ENCODE measurements around the gene ZNF32. TPM values are rescaled to one million over a fixed set of nuclear protein-coding genes. Genes with fewer than 3 reads are reported as not detected.

Gene ZNF32
- total RNA-seq, 2 experiments from 2014 or later, result not detected

- ChIA-PET POLR2A (no interaction called here), CTCF (ENCODE audit: unreplicated experiment) (no interaction called here)
- Histone ChIP-seq H3K9me3 (ENCODE audit: low read length) (no peaks in the 10 kb centered on the region), H3K4me3 (ENCODE audit: low read depth, low read length, poor library complexity, severe bottlenecking) (no peak overlapping the region), H3K27ac (ENCODE audit: low read depth, low read length, poor library complexity, severe bottlenecking) (no peak overlapping the region), H4K20me1 (ENCODE audit: insufficient read depth, low read length) (no peaks in the 10 kb centered on the region), H3K79me2 (ENCODE audit: insufficient read depth, low read depth, low read length) (no peaks in the 10 kb centered on the region), H2AFZ (ENCODE audit: low read length) (no peak overlapping the region), H3K4me1 (ENCODE audit: insufficient read depth, low read length, poor library complexity, severe bottlenecking) (no peaks in the 10 kb centered on the region), H3K9me2 (ENCODE audit: insufficient read depth, low read length) (no peaks in the 10 kb centered on the region), H3K4me2 (ENCODE audit: low read length) (no peak overlapping the region), H3K36me3 (ENCODE audit: insufficient read depth, low read length) (no peaks in the 10 kb centered on the region)
- TF ChIP-seq, protein P1, sequence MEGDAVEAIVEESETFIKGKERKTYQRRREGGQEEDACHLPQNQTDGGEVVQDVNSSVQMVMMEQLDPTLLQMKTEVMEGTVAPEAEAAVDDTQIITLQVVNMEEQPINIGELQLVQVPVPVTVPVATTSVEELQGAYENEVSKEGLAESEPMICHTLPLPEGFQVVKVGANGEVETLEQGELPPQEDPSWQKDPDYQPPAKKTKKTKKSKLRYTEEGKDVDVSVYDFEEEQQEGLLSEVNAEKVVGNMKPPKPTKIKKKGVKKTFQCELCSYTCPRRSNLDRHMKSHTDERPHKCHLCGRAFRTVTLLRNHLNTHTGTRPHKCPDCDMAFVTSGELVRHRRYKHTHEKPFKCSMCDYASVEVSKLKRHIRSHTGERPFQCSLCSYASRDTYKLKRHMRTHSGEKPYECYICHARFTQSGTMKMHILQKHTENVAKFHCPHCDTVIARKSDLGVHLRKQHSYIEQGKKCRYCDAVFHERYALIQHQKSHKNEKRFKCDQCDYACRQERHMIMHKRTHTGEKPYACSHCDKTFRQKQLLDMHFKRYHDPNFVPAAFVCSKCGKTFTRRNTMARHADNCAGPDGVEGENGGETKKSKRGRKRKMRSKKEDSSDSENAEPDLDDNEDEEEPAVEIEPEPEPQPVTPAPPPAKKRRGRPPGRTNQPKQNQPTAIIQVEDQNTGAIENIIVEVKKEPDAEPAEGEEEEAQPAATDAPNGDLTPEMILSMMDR (conservative IDR thresholded peaks at IDR 0.05; ENCODE audit: low read length), result no peak
- no peak for TF ChIP-seq EZH2phosphoT487 (IDR thresholded peaks at IDR 0.05; ENCODE audit: borderline replicate concordance, low read depth, low read length)
- intact Hi-C loops (cut with micrococcal nuclease; ENCODE audit: unreplicated experiment), result no loop called here
- DNase-seq (ENCODE audit: low spot score), result no peak
- no TSS peak for BruUV-seq (replicated peaks)
Measured at GRCh38 chr10:43655311-43655710, 6.6 kb upstream of the ZNF32 start.

- no TSS peak for BruUV-seq (replicated peaks)
- CTCF ChIA-PET (ENCODE audit: unreplicated experiment), result no interaction called here
- Histone ChIP-seq H4K20me1 (ENCODE audit: insufficient read depth, low read length) (no peaks in the 10 kb centered on the region), H3K79me2 (ENCODE audit: insufficient read depth, low read depth, low read length) (no peaks in the 10 kb centered on the region), H2AFZ (ENCODE audit: low read length) (no peak overlapping the region), H3K4me1 (ENCODE audit: insufficient read depth, low read length, poor library complexity, severe bottlenecking) (no peaks in the 10 kb centered on the region), H3K4me2 (ENCODE audit: low read length) (no peak overlapping the region), H3K9me3 (ENCODE audit: low read length) (no peaks in the 10 kb centered on the region), H3K27ac (ENCODE audit: low read depth, low read length, poor library complexity, severe bottlenecking) (no peak overlapping the region), H3K9me2 (ENCODE audit: insufficient read depth, low read length) (no peaks in the 10 kb centered on the region), H3K36me3 (ENCODE audit: insufficient read depth, low read length) (no peaks in the 10 kb centered on the region), H3K4me3 (ENCODE audit: low read depth, low read length, poor library complexity, severe bottlenecking) (no peak overlapping the region)
- intact Hi-C loops (cut with micrococcal nuclease; ENCODE audit: unreplicated experiment), result no loop called here
- TF ChIP-seq, protein P1 (conservative IDR thresholded peaks at IDR 0.05; ENCODE audit: low read length), result no peak
- no peak for TF ChIP-seq EZH2phosphoT487 (IDR thresholded peaks at IDR 0.05; ENCODE audit: borderline replicate concordance, low read depth, low read length)
- DNase-seq (ENCODE audit: low spot score), result no peak
- POLR2A ChIA-PET, result interaction anchor here (0.8 kb wide), 1 partner anchor 13 kb away, joined by 6 read pairs; no protein-coding TSS in a partner anchor
Measured at GRCh38 chr10:43653746-43654145, 5.1 kb upstream of the ZNF32 start.

DNA sequence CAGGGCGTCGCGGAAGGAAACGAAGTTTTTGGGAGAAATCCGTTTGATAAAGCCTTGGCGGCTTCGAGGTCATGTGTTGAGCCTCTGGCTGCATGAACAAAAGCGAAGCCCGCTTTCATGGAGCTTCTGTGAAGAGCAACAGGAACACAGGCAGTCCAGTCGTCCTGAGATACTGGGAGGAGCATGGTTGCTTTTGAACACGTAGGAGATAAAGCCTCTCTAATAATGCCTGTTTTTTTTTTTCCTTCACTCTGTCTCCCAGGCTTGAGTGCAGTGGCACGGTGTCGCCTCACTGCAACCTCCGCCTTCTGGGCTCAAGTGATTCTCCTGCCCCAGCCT lies 473 bp upstream of the ZNF32 start:
- no peaks in the 10 kb centered on the region for H3K9me3 ChIP-seq (ENCODE audit: low read length)
- intact Hi-C loops (cut with micrococcal nuclease; ENCODE audit: unreplicated experiment), result no loop called here
- H3K36me3 ChIP-seq (ENCODE audit: insufficient read depth, low read length), result no peaks in the 10 kb centered on the region
- H3K79me2 ChIP-seq (ENCODE audit: insufficient read depth, low read depth, low read length), result no peaks in the 10 kb centered on the region
- H3K4me1 ChIP-seq (ENCODE audit: insufficient read depth, low read length, poor library complexity, severe bottlenecking), result no peaks in the 10 kb centered on the region
- CTCF ChIA-PET (ENCODE audit: unreplicated experiment), result interaction anchor here (0.6 kb wide), 1 partner anchor 108 kb away, joined by 3 read pairs; no protein-coding TSS in a partner anchor
- no peak overlapping the region for H3K27ac ChIP-seq (ENCODE audit: low read depth, low read length, poor library complexity, severe bottlenecking)
- H2AFZ ChIP-seq (ENCODE audit: low read length), result no peak overlapping the region
- TF ChIP-seq, protein P1 (conservative IDR thresholded peaks at IDR 0.05; ENCODE audit: low read length), result no peak
- no peak for TF ChIP-seq EZH2phosphoT487 (IDR thresholded peaks at IDR 0.05; ENCODE audit: borderline replicate concordance, low read depth, low read length)
- peak overlapping the region; percentile 40; the same call in 1 of the 2 replicates for H3K4me2 ChIP-seq (ENCODE audit: low read length)
- no peaks in the 10 kb centered on the region for H4K20me1 ChIP-seq (ENCODE audit: insufficient read depth, low read length)
- no TSS peak for BruUV-seq (replicated peaks)
- no peaks in the 10 kb centered on the region for H3K9me2 ChIP-seq (ENCODE audit: insufficient read depth, low read length)
- no peak for DNase-seq (ENCODE audit: low spot score)
- POLR2A ChIA-PET, result no interaction called here
- no peak overlapping the region for H3K4me3 ChIP-seq (ENCODE audit: low read depth, low read length, poor library complexity, severe bottlenecking)

Measured in OCI-LY7 (cell line).